ENCODE results near the gene WWOX. TPM values are rescaled to one million over a fixed set of nuclear protein-coding genes. Genes with fewer than 3 reads are reported as not detected.

The WWOX gene
- total and polyA plus RNA-seq, 2 experiments from 2014 or later = 17.0 to 39.8 TPM

- no peak overlapping the region for H2AFZ ChIP-seq
- H3K4me2 ChIP-seq = no peak overlapping the region
- H3K27ac ChIP-seq = no peak overlapping the region
- no peaks in the 10 kb centered on the region for H3K9me2 ChIP-seq (replicated peaks; ENCODE audit: insufficient read depth)
- no peaks in the 10 kb centered on the region for H3K36me3 ChIP-seq (replicated peaks; ENCODE audit: insufficient read depth, low read depth)
- no peak overlapping the region for H3K4me3 ChIP-seq
- DNase-seq (ENCODE audit: low spot score) = no peak
- H3K79me2 ChIP-seq = no peaks in the 10 kb centered on the region
- no peaks in the 10 kb centered on the region for H3K9me3 ChIP-seq (ENCODE audit: low read depth)
- H4K20me1 ChIP-seq (ENCODE audit: insufficient read depth, poor library complexity, severe bottlenecking) = no peaks in the 10 kb centered on the region
- TF ChIP-seq EZH2phosphoT487 (IDR thresholded peaks at IDR 0.05; ENCODE audit: low read depth, severe bottlenecking, unreplicated experiment) (no peak), EZH2 (IDR thresholded peaks at IDR 0.05; ENCODE audit: borderline replicate concordance) (no peak), CTCF (IDR thresholded peaks at IDR 0.05; ENCODE audit: poor library complexity) (no peak)
- no peaks in the 10 kb centered on the region for H3K4me1 ChIP-seq (ENCODE audit: insufficient read depth)
- WGBS (ENCODE audit: low lambda C conversion rate, missing lambda C conversion rate) = 77% methylated on average over 9 of the region's 9 CpGs
- no peaks in the 10 kb centered on the region for H3K27me3 ChIP-seq
Observed at GRCh38 chr16:79021991-79022630, 922.7 kb downstream of the WWOX start.

GRCh38 chr16:79026117-79026516 is 926.7 kb downstream of the WWOX start:
- WGBS (ENCODE audit: low lambda C conversion rate, missing lambda C conversion rate) = 87% methylated on average over 4 of the region's 4 CpGs
- Histone ChIP-seq H3K9me2 (replicated peaks; ENCODE audit: insufficient read depth) (no peaks in the 10 kb centered on the region), H3K4me2 (no peak overlapping the region), H3K27ac (no peak overlapping the region), H3K9me3 (ENCODE audit: low read depth) (no peaks in the 10 kb centered on the region), H2AFZ (no peak overlapping the region), H3K27me3 (no peaks in the 10 kb centered on the region), H3K79me2 (no peaks in the 10 kb centered on the region), H3K4me3 (no peak overlapping the region), H3K36me3 (replicated peaks; ENCODE audit: insufficient read depth, low read depth) (no peaks in the 10 kb centered on the region), H4K20me1 (ENCODE audit: insufficient read depth, poor library complexity, severe bottlenecking) (no peaks in the 10 kb centered on the region), H3K4me1 (ENCODE audit: insufficient read depth) (no peaks in the 10 kb centered on the region)
- TF ChIP-seq EZH2 (IDR thresholded peaks at IDR 0.05; ENCODE audit: borderline replicate concordance) = no peak
- TF ChIP-seq CTCF (IDR thresholded peaks at IDR 0.05; ENCODE audit: poor library complexity) = no peak
- TF ChIP-seq EZH2phosphoT487 (IDR thresholded peaks at IDR 0.05; ENCODE audit: low read depth, severe bottlenecking, unreplicated experiment) = no peak
- no peak for DNase-seq (ENCODE audit: low spot score)

GRCh38 chr16:79036541-79036940 is 937.1 kb downstream of the WWOX start:
- TF ChIP-seq CTCF (IDR thresholded peaks at IDR 0.05; ENCODE audit: poor library complexity) (no peak), EZH2phosphoT487 (IDR thresholded peaks at IDR 0.05; ENCODE audit: low read depth, severe bottlenecking, unreplicated experiment) (no peak), EZH2 (IDR thresholded peaks at IDR 0.05; ENCODE audit: borderline replicate concordance) (no peak)
- WGBS (ENCODE audit: low lambda C conversion rate, missing lambda C conversion rate) = 96% methylated on average over 4 of the region's 4 CpGs
- H3K9me2 ChIP-seq (replicated peaks; ENCODE audit: insufficient read depth) = no peaks in the 10 kb centered on the region

More at GRCh38 chr16:79036541-79036940, 937.1 kb downstream of the WWOX start:
- Histone ChIP-seq H3K79me2 (no peaks in the 10 kb centered on the region), H3K4me2 (no peak overlapping the region), H3K4me3 (no peak overlapping the region), H3K9me3 (ENCODE audit: low read depth) (no peaks in the 10 kb centered on the region), H3K4me1 (ENCODE audit: insufficient read depth) (peaks cover 11% of the 10 kb centered on the region), H3K27me3 (no peaks in the 10 kb centered on the region), H3K27ac (no peak overlapping the region), H3K36me3 (replicated peaks; ENCODE audit: insufficient read depth, low read depth) (no peaks in the 10 kb centered on the region), H2AFZ (no peak overlapping the region), H4K20me1 (ENCODE audit: insufficient read depth, poor library complexity, severe bottlenecking) (no peaks in the 10 kb centered on the region)
- no peak for DNase-seq (ENCODE audit: low spot score)

All from hepatocyte (in vitro differentiated cells).